Common myeloid progenitor, CD34-positive (primary cell): ENCODE measurements around the gene CAMTA2.
"Not testable (repeated sequence)": the region's sequence is repeated elsewhere in the genome, so short reads cannot be mapped to it uniquely, and the experiment has no call there.

ENCODE experiments used
- CTCF ChIA-PET: fragments of 350-600 bp; sonication (Branson Sonifier 250); formaldehyde crosslinking; loops from one replicate; lab custom pipeline; 2021; ENCODE audit warnings: antibody characterized with exemption; lab: Charles Lee
- POLR2A ChIA-PET: fragments of 350-600 bp; sonication (Branson Sonifier 250); formaldehyde crosslinking; loops from one replicate; lab custom pipeline; 2021; ENCODE audit warnings: antibody characterized with exemption; lab: Charles Lee
- DNase-seq, 3 donors: peaks; one replicate each; pipeline versions ENCODE4 v3.0.0 to v3.0.0-alpha.2; 2013
- H3K27ac ChIP-seq, 2 experiments: 1 replicate in 1 of 2; 2 replicates in 1 of 2; pipeline ENCODE4 v1.7.0; 2013; ENCODE audit warnings: inconsistent platforms in 2 of 2, low read length in 2 of 2, mild to moderate bottlenecking in 2 of 2, low read depth in 1 of 2, moderate library complexity in 1 of 2; ENCODE audit not compliant: severe bottlenecking in 2 of 2, insufficient read depth in 1 of 2, poor library complexity in 1 of 2
- H3K27me3 ChIP-seq, 5 experiments: replicated peaks in 2 of 5; 1 replicate in 3 of 5; 2 replicates in 2 of 5; pipeline versions ENCODE4 v1.6.1 to v1.7.0; 2013; ENCODE audit warnings: low read length in 4 of 5, mild to moderate bottlenecking in 2 of 5, moderate library complexity in 2 of 5, inconsistent platforms in 1 of 5; ENCODE audit not compliant: insufficient read depth in 5 of 5, control insufficient read depth in 4 of 5
- H3K36me3 ChIP-seq, 4 experiments: 1 replicate in 2 of 4; 2 replicates in 2 of 4; pipeline versions ENCODE4 v1.6.1 to v1.7.0; 2013; ENCODE audit warnings: low read length in 3 of 4, control low read depth in 1 of 4, mild to moderate bottlenecking in 1 of 4; ENCODE audit not compliant: control insufficient read depth in 4 of 4, insufficient read depth in 4 of 4
- H3K4me1 ChIP-seq, 4 experiments: 1 replicate in 3 of 4; 2 replicates in 1 of 4; pipeline versions ENCODE4 v1.6.1 to v1.7.1; 2013; ENCODE audit warnings: low read length in 3 of 4, mild to moderate bottlenecking in 3 of 4, control low read depth in 1 of 4, inconsistent platforms in 1 of 4, moderate library complexity in 1 of 4; ENCODE audit not compliant: control insufficient read depth in 4 of 4, insufficient read depth in 4 of 4; ENCODE audit errors: control extremely low read depth in 1 of 4
- H3K4me3 ChIP-seq, 7 experiments: 1 replicate in 4 of 7; 2 replicates in 3 of 7; pipeline versions ENCODE4 v1.5.1 to v1.7.0; 2013; ENCODE audit warnings: mild to moderate bottlenecking in 7 of 7, low read length in 6 of 7, moderate library complexity in 6 of 7, inconsistent platforms in 2 of 7, low read depth in 2 of 7, control low read depth in 1 of 7; ENCODE audit not compliant: insufficient read depth in 4 of 7, control insufficient read depth in 1 of 7; ENCODE audit errors: extremely low read depth in 1 of 7
- H3K9me3 ChIP-seq, 5 experiments: 1 replicate in 4 of 5; 2 replicates in 1 of 5; pipeline versions ENCODE4 v1.6.1 to v1.7.1; 2013; ENCODE audit warnings: low read length in 4 of 5, mild to moderate bottlenecking in 2 of 5, inconsistent platforms in 1 of 5, low read depth in 1 of 5, moderate library complexity in 1 of 5; ENCODE audit not compliant: control insufficient read depth in 4 of 5, insufficient read depth in 2 of 5; ENCODE audit errors: control extremely low read depth in 1 of 5
- WGBS: methylation state at CpG from one replicate; pipeline ENCODE4 v1.1.5; 2013; ENCODE audit not compliant: insufficient coverage; 5-methylcytosine and 5-hydroxymethylcytosine counted together

Gene CAMTA2

DNA sequence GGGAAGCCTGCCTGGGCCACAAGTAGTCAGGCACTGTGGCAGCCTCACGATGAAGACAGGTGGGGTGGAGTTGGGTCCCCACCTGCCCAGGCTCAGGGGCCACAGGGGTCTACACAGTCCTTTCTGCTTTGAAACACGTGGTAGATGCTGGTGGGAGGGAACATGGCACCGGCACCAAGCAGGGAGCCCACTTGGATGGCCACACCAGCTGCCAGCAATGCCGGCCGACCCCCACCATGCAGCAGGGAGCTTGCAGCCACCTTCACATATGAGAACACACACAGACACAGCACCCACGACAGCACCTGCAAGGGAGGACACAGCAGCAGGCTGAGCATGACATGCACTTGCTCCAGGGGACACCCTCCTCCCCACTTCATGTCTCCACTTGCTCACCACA is 45.4 kb upstream of the CAMTA2 start:
- Histone ChIP-seq H3K4me3 (no peak overlapping the region), H3K4me1 (peaks cover 0 to 10% (median 7%) of the 10 kb centered on the region in 4 experiments), H3K27me3 (peaks cover 0 to 41% (median 14%) of the 10 kb centered on the region in 5 experiments), H3K9me3 (no peaks in the 10 kb centered on the region), H3K27ac (no peak overlapping the region), H3K36me3 (no peaks in the 10 kb centered on the region)
- ChIA-PET POLR2A (no interaction called here), CTCF (interaction anchor here (1.3 kb wide), 1 partner anchor 43 kb away, joined by 4 read pairs; no protein-coding TSS in a partner anchor)
- DNase-seq, result no peak
- 89% methylated on average over 5 of the region's 6 CpGs for WGBS

DNA sequence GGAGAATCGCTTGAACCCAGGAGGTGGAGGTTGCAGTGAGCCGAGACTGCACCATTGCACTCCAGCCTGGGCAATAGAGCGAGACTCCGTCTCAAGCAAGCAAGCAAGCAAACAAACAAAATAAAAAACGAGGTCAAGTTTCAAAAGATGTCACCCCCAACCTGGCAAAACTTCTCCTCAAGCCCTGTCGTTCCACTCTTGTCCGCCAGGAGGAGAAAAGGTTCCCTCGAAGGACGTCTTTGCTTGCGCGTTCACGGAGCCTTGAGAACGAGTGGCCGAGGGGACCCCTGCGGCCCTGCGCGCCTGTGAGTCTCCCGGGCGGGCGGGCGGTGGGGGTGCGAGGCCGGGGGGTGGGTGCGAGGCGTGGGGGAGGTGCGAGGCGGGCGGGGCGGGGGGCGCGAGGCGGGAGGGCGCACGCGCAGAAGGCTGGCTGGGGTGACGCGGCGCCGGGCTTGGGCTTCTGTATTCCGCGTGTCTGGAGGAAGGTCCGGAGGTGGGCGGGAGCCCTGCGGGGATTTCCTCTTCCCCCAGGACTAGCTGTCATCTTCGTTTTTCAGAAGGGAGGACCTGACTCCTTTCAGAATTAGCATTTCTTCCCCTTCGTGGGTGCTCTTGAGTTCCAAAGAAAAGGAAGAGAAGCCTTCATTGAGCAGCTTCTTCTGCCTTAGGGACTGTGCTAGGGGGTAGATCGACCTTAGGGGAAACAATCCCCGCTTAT is 44.0 kb upstream of the CAMTA2 start:
- WGBS, result 5% methylated on average over 20 of the region's 48 CpGs
- Histone ChIP-seq H3K4me1 (peaks cover 0 to 10% (median 7%) of the 10 kb centered on the region in 4 experiments), H3K27me3 (peaks cover 0 to 34% (median 14%) of the 10 kb centered on the region in 5 experiments), H3K36me3 (no peaks in the 10 kb centered on the region), H3K27ac (no peak overlapping the region), H3K4me3 (peak overlapping the region in 6 of 7 experiments; percentile 35 to 70 (median 46)), H3K9me3 (no peaks in the 10 kb centered on the region)
- ChIA-PET CTCF (interaction anchor here (0.7 to 1.4 kb wide), 6 partner anchors 15 to 64 kb away, joined by 3 to 8 read pairs (median 4); partner anchors contain the start of gene SPAG7), POLR2A (interaction anchor here (0.6 kb wide), 1 partner anchor 454 kb away, joined by 3 read pairs; no protein-coding TSS in a partner anchor)
- peak; percentile 82 to 92 (median 91) for DNase-seq

DNA sequence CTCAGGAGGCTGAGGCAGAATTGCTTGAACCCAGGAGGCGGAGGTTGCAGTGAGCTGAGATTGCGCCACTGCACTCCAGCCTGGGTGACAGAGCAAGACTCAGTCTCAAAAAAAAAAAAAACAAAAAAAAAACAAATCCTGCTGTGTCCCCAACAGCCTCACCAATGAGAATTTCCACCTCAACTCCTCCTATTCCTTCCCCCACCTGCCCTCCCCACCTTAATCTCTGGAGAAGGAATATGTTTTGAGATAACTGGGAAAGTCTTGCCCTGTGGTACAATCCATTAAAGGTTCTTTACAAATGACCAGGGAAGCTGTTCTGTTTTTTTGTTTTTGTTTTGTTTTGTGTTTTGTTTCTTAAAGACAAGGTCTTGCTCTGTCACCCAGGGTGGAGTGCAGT is 42.7 kb upstream of the CAMTA2 start:
- 100% methylated on average over 1 of the region's 2 CpGs for WGBS
- peaks cover 0 to 33% (median 10%) of the 10 kb centered on the region in 5 experiments for H3K27me3 ChIP-seq
- POLR2A ChIA-PET, H3K27ac ChIP-seq, DNase-seq, H3K9me3 ChIP-seq, H3K4me1 ChIP-seq, H3K4me3 ChIP-seq, H3K36me3 ChIP-seq: not testable (repeated sequence)
- CTCF ChIA-PET, result interaction anchor here (0.7 to 1.7 kb wide), 4 partner anchors 16 to 128 kb away, joined by 3 to 8 read pairs (median 4); partner anchors contain the start of genes CHRNE and SPAG7

DNA sequence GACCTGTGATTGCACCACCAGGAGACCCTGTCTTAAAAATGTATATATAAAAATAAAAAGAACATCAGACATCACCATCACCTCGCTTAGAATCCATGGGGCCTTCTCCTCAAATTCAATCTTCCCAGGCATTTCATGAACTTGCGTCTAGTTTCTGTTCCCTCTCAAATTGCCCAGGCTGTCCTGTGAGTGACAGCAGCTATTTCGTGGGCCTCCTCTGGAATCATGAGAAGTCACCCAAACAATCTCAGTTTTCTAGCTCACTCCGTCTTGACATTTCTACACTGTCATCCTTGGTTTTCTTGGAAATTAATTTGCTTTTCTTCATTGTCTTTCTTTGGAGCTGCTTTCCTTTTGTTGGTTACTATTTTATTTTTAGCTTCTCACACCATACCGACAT is 40.4 kb upstream of the CAMTA2 start:
- peaks cover 0 to 38% (median 8%) of the 10 kb centered on the region in 5 experiments for H3K27me3 ChIP-seq
- ChIA-PET POLR2A (interaction anchor here (0.6 kb wide), 1 partner anchor 115 kb away, joined by 5 read pairs; no protein-coding TSS in a partner anchor), CTCF (interaction anchor here (1.2 to 2.2 kb wide), 4 partner anchors 8 to 57 kb away, joined by 4 to 7 read pairs (median 6); no protein-coding TSS in a partner anchor)
- H3K4me3 ChIP-seq, result no peak overlapping the region
- H3K36me3 ChIP-seq, result no peaks in the 10 kb centered on the region
- 94% methylated on average over 3 of the region's 5 CpGs for WGBS
- H3K27ac ChIP-seq, result no peak overlapping the region
- H3K4me1 ChIP-seq, result peaks cover 0 to 10% (median 6%) of the 10 kb centered on the region in 4 experiments
- no peak for DNase-seq
- no peaks in the 10 kb centered on the region for H3K9me3 ChIP-seq

DNA sequence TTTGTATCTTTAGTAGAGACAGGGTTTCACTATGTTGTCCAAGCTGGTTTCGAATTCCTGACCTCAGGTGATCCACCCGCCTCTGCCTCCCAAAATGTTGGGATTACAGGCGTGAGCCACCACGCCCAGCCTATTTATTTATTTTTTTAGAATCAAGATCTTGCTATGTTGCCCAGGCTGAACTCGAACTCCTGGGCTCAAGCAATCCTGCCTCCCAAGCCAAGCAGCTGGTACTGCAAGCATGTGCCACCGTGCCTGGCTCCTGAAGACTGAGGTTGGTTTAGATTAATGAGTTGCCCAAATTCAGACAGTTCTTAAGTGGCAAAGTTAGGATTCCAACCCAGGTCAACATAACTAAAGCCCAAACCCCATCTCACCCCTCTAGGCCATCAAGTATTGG is 39.8 kb upstream of the CAMTA2 start:
- CTCF ChIA-PET, result interaction anchor here (1.2 to 2.2 kb wide), 3 partner anchors 10 to 57 kb away, joined by 4 to 7 read pairs (median 4); no protein-coding TSS in a partner anchor
- no peaks in the 10 kb centered on the region for H3K9me3 ChIP-seq
- WGBS, result 100% methylated on average over 4 of the region's 6 CpGs
- no peak for DNase-seq
- POLR2A ChIA-PET, result no interaction called here
- no peak overlapping the region for H3K27ac ChIP-seq
- peaks cover 0 to 43% (median 8%) of the 10 kb centered on the region in 5 experiments for H3K27me3 ChIP-seq
- no peaks in the 10 kb centered on the region for H3K36me3 ChIP-seq
- no peak overlapping the region for H3K4me3 ChIP-seq
- H3K4me1 ChIP-seq, result peaks cover 0 to 10% (median 6%) of the 10 kb centered on the region in 4 experiments

DNA sequence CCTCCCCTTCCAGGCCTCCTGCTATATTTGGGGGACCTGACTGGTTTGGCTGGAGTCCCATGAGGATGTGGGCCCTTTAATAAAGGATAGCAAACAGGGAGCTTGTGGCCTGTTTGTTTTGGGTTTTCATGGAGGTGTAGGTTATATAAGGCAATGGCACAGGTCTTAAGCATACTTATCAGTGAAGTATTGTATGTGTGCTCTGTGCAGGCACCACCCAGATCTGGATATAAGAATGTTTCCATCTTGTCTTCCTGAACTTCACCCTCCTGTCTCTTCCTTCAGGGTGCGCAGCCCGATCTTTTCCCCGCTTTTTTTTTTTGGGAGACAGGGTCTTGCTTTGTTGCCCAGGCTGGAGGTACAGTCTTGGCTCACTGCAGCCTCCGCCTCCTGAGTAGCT is 37.1 kb upstream of the CAMTA2 start:
- ChIA-PET CTCF (interaction anchor here (0.8 kb wide), 1 partner anchor 27 kb away, joined by 3 read pairs; no protein-coding TSS in a partner anchor), POLR2A (no interaction called here)
- H3K4me1 ChIP-seq, result peaks cover 0 to 3% (median 0%) of the 10 kb centered on the region in 4 experiments
- no peak for DNase-seq
- H3K27me3 ChIP-seq, result peaks cover 0 to 56% (median 6%) of the 10 kb centered on the region in 5 experiments
- 98% methylated on average over 4 of the region's 4 CpGs for WGBS
- no peaks in the 10 kb centered on the region for H3K36me3 ChIP-seq
- H3K9me3 ChIP-seq, result no peaks in the 10 kb centered on the region
- no peak overlapping the region for H3K4me3 ChIP-seq
- H3K27ac ChIP-seq, result no peak overlapping the region
